Measurements from ENCODE around the gene RCC1. TPM values are rescaled to one million over a fixed set of nuclear protein-coding genes. Genes with fewer than 3 reads are reported as not detected.

RCC1 gene
- total and polyA plus RNA-seq, 2 donors (not counting 3 experiments of a cell fraction or from before 2014, with no cell fraction given), result 37.1 to 77.7 TPM

DNA sequence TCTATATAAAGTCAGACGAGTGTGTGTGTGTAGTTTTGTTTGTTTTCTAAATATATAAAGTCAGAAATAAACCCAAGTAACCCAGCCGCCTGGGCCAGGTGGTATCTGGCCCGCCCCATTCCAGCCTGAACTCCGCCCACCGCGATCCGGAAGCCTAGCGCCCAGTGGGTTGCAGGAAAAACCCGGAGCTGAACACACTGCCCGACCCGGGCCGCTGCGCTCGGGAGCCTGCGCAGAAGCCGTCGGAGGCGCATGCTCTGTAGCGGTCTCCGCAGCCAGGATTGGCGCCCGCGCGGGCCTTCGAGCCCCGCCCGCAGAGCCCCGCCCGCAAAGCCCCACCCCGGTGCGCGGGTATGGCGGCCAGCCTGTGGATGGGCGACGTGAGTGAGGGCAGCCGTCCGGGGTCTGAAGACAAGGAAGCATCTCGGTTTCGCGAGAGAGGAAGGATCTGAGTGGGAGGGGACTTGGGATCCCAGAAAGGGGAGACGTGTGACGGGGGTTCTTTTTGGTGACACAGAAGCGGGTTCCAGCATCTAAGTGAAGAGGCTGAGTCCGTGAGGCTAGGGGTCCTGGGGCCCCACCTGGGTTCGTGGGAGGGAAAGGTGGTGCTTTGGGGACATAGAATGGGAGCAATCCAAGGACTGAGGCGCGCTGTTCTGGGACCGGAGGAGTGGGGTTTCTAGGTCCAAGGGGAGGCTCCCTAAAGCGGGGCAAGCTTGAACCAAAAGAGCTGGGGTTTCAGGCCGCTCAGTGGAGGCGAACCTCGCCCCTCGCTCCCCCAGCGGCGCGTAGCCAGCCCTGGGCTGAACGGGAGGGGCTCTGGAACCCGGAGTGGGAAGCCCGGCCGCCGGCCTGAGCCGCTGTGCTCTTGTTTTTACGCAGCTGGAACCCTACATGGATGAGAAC, 47.2 kb downstream of the RCC1 start, which contains the start of gene TRNAU1AP:
Gene TRNAU1AP, plus strand, starts transcription at position 328 of the 906 bp plus-strand sequence. Its CDS starts 26 bp downstream, at position 354.
- peak; percentile 89 for FAIRE-seq
- intact Hi-C loops (cut with micrococcal nuclease), result loop anchor here (1.0 to 10.0 kb wide), 6 partner anchors 28 to 1858 kb away; partner anchors contain the start of genes ARID1A and PHACTR4
- dilution Hi-C loops (cut with MboI; ENCODE audit: extremely low pct_ligation_motif_present, low sequenced_read_pairs), result no loop called here

More for the DNA sequence above, 47.2 kb downstream of the RCC1 start, which contains the start of gene TRNAU1AP:
- peak within 1 kb of the TSS; percentile 80 for H3K9ac ChIP-seq (replicated peaks; ENCODE audit: extremely low read depth, insufficient read depth, low read length)
- no peaks in the 10 kb centered on the region for H4K20me1 ChIP-seq (replicated peaks; ENCODE audit: control insufficient read depth, extremely low read depth, insufficient read depth, low read length)
- ChIA-PET CTCF (interaction anchor here (0.9 to 2.4 kb wide), 9 partner anchors 10 to 304 kb away, joined by 3 to 15 read pairs (median 4); partner anchors contain the start of gene PHACTR4), POLR2A (interaction anchor here (0.6 to 3.8 kb wide), 5 partner anchors 25 to 833 kb away, joined by 3 to 59 read pairs (median 3); partner anchors contain the start of gene RNU11)
- peak within 1 kb of the TSS; percentile 39 for H3K27ac ChIP-seq (ENCODE audit: insufficient read depth, low read depth, low read length)
- H3K4me3 ChIP-seq (replicated peaks in 1 of 3; ENCODE audit: insufficient read depth in 1 of 3, low read depth in 1 of 3, low read length in 3 of 3), result peak within 1 kb of the TSS; percentile 79 to 86 (median 85)
- peak; percentile 86 for TF ChIP-seq POLR2A (IDR thresholded peaks at IDR 0.05; ENCODE audit: low read depth, low read length)
- no peak for TF ChIP-seq GATA2 (IDR thresholded peaks at IDR 0.05; ENCODE audit: insufficient read depth, insufficient read length, low read depth, low read length)
- TF ChIP-seq EZH2 (IDR thresholded peaks at IDR 0.05; ENCODE audit: borderline replicate concordance, low read depth, low read length, severe bottlenecking), result no peak
- peak; percentile 26 for TF ChIP-seq MAX (IDR thresholded peaks at IDR 0.05; ENCODE audit: insufficient read depth, insufficient read length)
- TF ChIP-seq MYC (IDR thresholded peaks at IDR 0.05; ENCODE audit: low read depth, low read length), result no peak
- no peak for TF ChIP-seq JUN (IDR thresholded peaks at IDR 0.05; ENCODE audit: borderline replicate concordance, insufficient read depth, insufficient read length, low read depth)
- TF ChIP-seq POLR2AphosphoS5 (IDR thresholded peaks at IDR 0.05; ENCODE audit: insufficient read depth, low read depth, low read length), result peak; percentile 90
- TF ChIP-seq, protein P1, sequence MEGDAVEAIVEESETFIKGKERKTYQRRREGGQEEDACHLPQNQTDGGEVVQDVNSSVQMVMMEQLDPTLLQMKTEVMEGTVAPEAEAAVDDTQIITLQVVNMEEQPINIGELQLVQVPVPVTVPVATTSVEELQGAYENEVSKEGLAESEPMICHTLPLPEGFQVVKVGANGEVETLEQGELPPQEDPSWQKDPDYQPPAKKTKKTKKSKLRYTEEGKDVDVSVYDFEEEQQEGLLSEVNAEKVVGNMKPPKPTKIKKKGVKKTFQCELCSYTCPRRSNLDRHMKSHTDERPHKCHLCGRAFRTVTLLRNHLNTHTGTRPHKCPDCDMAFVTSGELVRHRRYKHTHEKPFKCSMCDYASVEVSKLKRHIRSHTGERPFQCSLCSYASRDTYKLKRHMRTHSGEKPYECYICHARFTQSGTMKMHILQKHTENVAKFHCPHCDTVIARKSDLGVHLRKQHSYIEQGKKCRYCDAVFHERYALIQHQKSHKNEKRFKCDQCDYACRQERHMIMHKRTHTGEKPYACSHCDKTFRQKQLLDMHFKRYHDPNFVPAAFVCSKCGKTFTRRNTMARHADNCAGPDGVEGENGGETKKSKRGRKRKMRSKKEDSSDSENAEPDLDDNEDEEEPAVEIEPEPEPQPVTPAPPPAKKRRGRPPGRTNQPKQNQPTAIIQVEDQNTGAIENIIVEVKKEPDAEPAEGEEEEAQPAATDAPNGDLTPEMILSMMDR (IDR thresholded peaks at IDR 0.05; ENCODE audit: extremely low read depth in 1 of 2, insufficient read depth in 1 of 2, low read depth in 1 of 2, low read length in 2 of 2), result no peak
- no peak for TF ChIP-seq FOS (IDR thresholded peaks at IDR 0.05; ENCODE audit: borderline replicate concordance, insufficient read depth, low read length)
- H3K9me3 ChIP-seq (replicated peaks; ENCODE audit: control insufficient read depth, insufficient read depth, low read length), result no peaks in the 10 kb centered on the region
- H3K27me3 ChIP-seq (ENCODE audit: control insufficient read depth in 2 of 2, insufficient read depth in 2 of 2, low read length in 2 of 2), result no peaks in the 10 kb centered on the region
- peak within 1 kb of the TSS; percentile 84 for H3K4me2 ChIP-seq (ENCODE audit: insufficient read depth, low read length)
- no peaks in the 10 kb centered on the region for H3K36me3 ChIP-seq (ENCODE audit: control insufficient read depth in 2 of 2, extremely low read depth in 1 of 2, insufficient read depth in 2 of 2, low read length in 2 of 2)
- no TSS peak for BruUV-seq (replicated peaks)
- no peaks in the 10 kb centered on the region for H3K9me1 ChIP-seq (replicated peaks; ENCODE audit: control insufficient read depth, extremely low read depth, insufficient read depth, low read length)
- peak within 1 kb of the TSS; percentile 93 for H2AFZ ChIP-seq (ENCODE audit: low read depth, low read length)
- peaks cover 12% of the 10 kb centered on the region for H3K4me1 ChIP-seq (ENCODE audit: control insufficient read depth, extremely low read depth, insufficient read depth, low read length)
- peaks cover 11% of the 10 kb centered on the region for H3K79me2 ChIP-seq (ENCODE audit: control insufficient read depth, insufficient read depth, low read length)
- DNase-seq (ENCODE audit: low read depth, low spot score), result peak; percentile 98

Measured in endothelial cell of umbilical vein (primary cell).